Body of pancreas (tissue), 4 donors: ENCODE results near the gene NUDT3. TPM values are rescaled to one million over a fixed set of nuclear protein-coding genes. Genes with fewer than 3 reads are reported as not detected.
A peak's percentile ranks its signal among the peaks of the same experiment; 100 is the strongest.

ENCODE experiments used
- ATAC-seq: fragments of 150-250 bp; one replicate; pipeline ENCODE4 v1.9.1; 2016
- DNase-seq, 4 donors: peaks; one replicate each; pipeline ENCODE4 v3.0.0-alpha.2; 2019
- H3K27ac ChIP-seq, 4 donors: fragments of 200-600 bp; sonication (generic); 1 replicate in 3 of 4; 2 replicates in 1 of 4; pipeline versions ENCODE4 v1.5.1 to v1.6.1; 2016 to 2019; ENCODE audit warnings: mild to moderate bottlenecking in 1 of 4, mixed read lengths in 1 of 4, moderate library complexity in 1 of 4
- H3K27me3 ChIP-seq, 2 donors: fragments of 200-600 bp; sonication (generic); one replicate each; pipeline ENCODE4 v1.6.0; 2016; ENCODE audit warnings: mild to moderate bottlenecking in 1 of 2
- H3K36me3 ChIP-seq, 2 donors: fragments of 200-600 bp; sonication (generic); replicated peaks in 1 of 2; 2 replicates each; pipeline ENCODE4 v1.5.1; 2016; ENCODE audit warnings: low read depth in 2 of 2; ENCODE audit not compliant: insufficient read depth in 1 of 2
- H3K4me1 ChIP-seq: fragments of 200-600 bp; sonication (generic); one replicate; pipeline ENCODE4 v1.6.0; 2016
- H3K4me3 ChIP-seq, 2 donors: fragments of 200-600 bp; sonication (generic); 1 replicate in 1 of 2; 2 replicates in 1 of 2; pipeline ENCODE4 v1.5.1; 2016 to 2019
- H3K9me3 ChIP-seq, 3 donors: fragments of 200-600 bp; sonication (generic); 1 replicate in 2 of 3; 2 replicates in 1 of 3; pipeline ENCODE4 v1.5.1; 2016
- CTCF ChIP-seq, 7 experiments: fragments of 450-650 bp in 4 of 7; fragments of 200-600 bp in 3 of 7; sonication (generic) in 3 of 7; IDR thresholded peaks; one replicate each; pipeline ENCODE4 v1.5.1; 2016 to 2019; ENCODE audit warnings: antibody characterized with exemption in 7 of 7
- POLR2A ChIP-seq, 3 donors: fragments of 450-650 bp; IDR thresholded peaks; one replicate each; pipeline ENCODE4 v1.6.1; 2016; ENCODE audit warnings: antibody characterized with exemption in 3 of 3, mild to moderate bottlenecking in 2 of 3
- WGBS, 2 donors: methylation state at CpG; one replicate each; pipeline ENCODE4 v1.1.5; 2017; 5-methylcytosine and 5-hydroxymethylcytosine counted together
- intact Hi-C: fragments of 100-400 bp; cut with DNase I; formaldehyde crosslinking; loops from one replicate; pipeline ENCODE4 v1.15.1; 2023
- total RNA-seq, 2 donors: library from RNA; depleted of rRNA; stranded (reverse); fragments of >200 nt; gene quantifications; one replicate each; pipeline ENCODE4 v1.1.0, GENCODE V29; 2016

The NUDT3 gene
- total RNA-seq, 2 donors from 2014 or later: 14.2 to 22.1 TPM

- no peak for ATAC-seq
- 88 to 93% methylated on average over 11 of the region's 11 CpGs for WGBS, 2 donors
- intact Hi-C loops: no loop called here
- no peaks in the 10 kb centered on the region for H3K4me1 ChIP-seq
- no peak for DNase-seq
- no peak overlapping the region for H3K4me3 ChIP-seq
- H3K9me3 ChIP-seq: no peaks in the 10 kb centered on the region
- no peak overlapping the region for H3K27ac ChIP-seq
- TF ChIP-seq POLR2A (IDR thresholded peaks at IDR 0.05) (no peak), CTCF (IDR thresholded peaks at IDR 0.05) (no peak)
- no peaks in the 10 kb centered on the region for H3K27me3 ChIP-seq
- peaks cover 0 to 10% of the 10 kb centered on the region in 2 donors for H3K36me3 ChIP-seq
These were observed 103.3 kb downstream of the NUDT3 start for GRCh38 chr6:34289137-34289536.

GRCh38 chr6:34288581-34288980 lies 103.9 kb downstream of the NUDT3 start:
- WGBS, 2 donors: 60 to 84% methylated on average over 5 of the region's 5 CpGs
- TF ChIP-seq CTCF (IDR thresholded peaks at IDR 0.05) (no peak), POLR2A (IDR thresholded peaks at IDR 0.05) (no peak)
- ATAC-seq: no peak
- peak overlapping the region in 2 of 4 donors; percentile 19 to 25 for H3K27ac ChIP-seq
- DNase-seq: no peak
- no peaks in the 10 kb centered on the region for H3K9me3 ChIP-seq
- H3K27me3 ChIP-seq: no peaks in the 10 kb centered on the region
- no peak overlapping the region for H3K4me3 ChIP-seq
- H3K4me1 ChIP-seq: no peaks in the 10 kb centered on the region
- peaks cover 0 to 10% of the 10 kb centered on the region in 2 donors for H3K36me3 ChIP-seq
- intact Hi-C loops: no loop called here

- no peaks in the 10 kb centered on the region for H3K27me3 ChIP-seq
- no peaks in the 10 kb centered on the region for H3K9me3 ChIP-seq
- no peak overlapping the region for H3K4me3 ChIP-seq
- ATAC-seq (peak; percentile 83), DNase-seq (no peak)
- peak overlapping the region; percentile 9 to 80 (median 54) for H3K27ac ChIP-seq
- H3K36me3 ChIP-seq: no peaks in the 10 kb centered on the region
- H3K4me1 ChIP-seq: no peaks in the 10 kb centered on the region
- TF ChIP-seq POLR2A (IDR thresholded peaks at IDR 0.05): no peak
- 57 to 67% methylated on average over 4 of the region's 4 CpGs for WGBS, 2 donors
- intact Hi-C loops: no loop called here
These were observed 106.9 kb downstream of the NUDT3 start for GRCh38 chr6:34285448-34286164.

GRCh38 chr6:34284563-34285447 lies 107.7 kb downstream of the NUDT3 start:
- peak overlapping the region in 3 of 4 donors; percentile 49 to 80 (median 59) for H3K27ac ChIP-seq
- peak; percentile 25 to 76 (median 32) for DNase-seq

More at GRCh38 chr6:34284563-34285447, 107.7 kb downstream of the NUDT3 start:
- no peaks in the 10 kb centered on the region for H3K27me3 ChIP-seq
- 73 to 91% methylated on average over 1 to 4 of the region's 4 CpGs for WGBS, 2 donors
- no peaks in the 10 kb centered on the region for H3K36me3 ChIP-seq
- TF ChIP-seq CTCF (IDR thresholded peaks at IDR 0.05): no peak
- no peak for TF ChIP-seq POLR2A (IDR thresholded peaks at IDR 0.05)
- peak; percentile 41 for ATAC-seq
- H3K9me3 ChIP-seq: no peaks in the 10 kb centered on the region
- intact Hi-C loops: no loop called here
- H3K4me1 ChIP-seq: no peaks in the 10 kb centered on the region
- no peak overlapping the region for H3K4me3 ChIP-seq
